Gastroesophageal sphincter (tissue), 3 donors: ENCODE data around the gene MXI1.

Experiments used
- POLR2A ChIP-seq, 2 donors: fragments of 450-650 bp; IDR thresholded peaks; one replicate each; pipeline ENCODE4 v1.6.1; 2017; ENCODE audit warnings: antibody characterized with exemption in 2 of 2, mild to moderate bottlenecking in 2 of 2, moderate library complexity in 1 of 2
- POLR2AphosphoS5 ChIP-seq: sonication (generic); formaldehyde crosslinking; IDR thresholded peaks from one replicate; pipeline ENCODE4 v1.6.1; 2017; ENCODE audit warnings: antibody characterized with exemption
- TF ChIP-seq, protein P1 (sequence below), 4 experiments: fragments of 200-600 bp in 2 of 4; fragments of 450-650 bp in 2 of 4; sonication (generic) in 1 of 4; IDR thresholded peaks; one replicate each; pipeline ENCODE4 v1.5.1; 2017 to 2019; ENCODE audit warnings: antibody characterized with exemption in 4 of 4, mild to moderate bottlenecking in 2 of 4, moderate library complexity in 2 of 4

DNA sequence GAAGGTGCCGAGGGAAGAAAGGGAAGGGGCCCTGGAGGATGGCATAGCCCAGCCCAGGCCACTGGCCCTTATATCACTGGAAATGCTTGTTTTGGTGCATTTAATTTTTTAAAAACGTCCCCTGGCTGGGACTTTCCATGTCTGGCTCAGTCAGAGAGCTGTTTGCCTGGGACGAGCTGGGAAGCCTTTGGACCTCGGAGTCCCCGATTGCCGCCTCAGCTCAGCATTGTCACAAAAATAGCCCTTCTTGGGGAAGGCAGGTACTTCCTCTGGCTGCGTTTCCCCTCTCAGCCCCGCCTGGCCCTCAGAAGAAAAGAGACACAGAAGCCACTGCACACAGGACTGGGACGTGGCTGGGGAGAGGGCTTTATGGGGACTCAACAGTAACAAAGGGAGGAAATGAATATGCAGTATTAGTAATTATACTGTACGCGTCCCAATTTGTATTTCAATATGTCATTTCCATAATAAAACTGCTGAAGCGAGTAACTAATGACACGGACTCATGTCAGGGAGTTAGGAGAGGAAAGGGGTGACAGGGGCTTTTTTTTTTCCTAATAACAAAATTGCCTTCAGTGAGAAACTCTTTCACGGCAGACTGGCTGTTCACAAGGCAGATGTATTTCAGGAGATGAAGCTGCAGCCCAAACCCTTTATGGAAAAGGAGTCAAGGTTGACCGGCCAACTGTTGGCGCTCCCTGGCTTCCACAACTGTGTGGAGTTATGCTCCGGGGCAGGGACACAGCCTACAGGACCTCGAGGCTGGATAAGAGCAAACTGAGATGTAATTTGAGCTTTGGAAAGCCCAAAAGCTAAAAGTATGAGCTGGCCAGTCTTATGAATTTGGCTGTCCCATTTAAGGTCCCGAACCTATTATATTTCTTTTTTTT is 31.0 kb upstream of the MXI1 start:
- TF ChIP-seq, protein P1, sequence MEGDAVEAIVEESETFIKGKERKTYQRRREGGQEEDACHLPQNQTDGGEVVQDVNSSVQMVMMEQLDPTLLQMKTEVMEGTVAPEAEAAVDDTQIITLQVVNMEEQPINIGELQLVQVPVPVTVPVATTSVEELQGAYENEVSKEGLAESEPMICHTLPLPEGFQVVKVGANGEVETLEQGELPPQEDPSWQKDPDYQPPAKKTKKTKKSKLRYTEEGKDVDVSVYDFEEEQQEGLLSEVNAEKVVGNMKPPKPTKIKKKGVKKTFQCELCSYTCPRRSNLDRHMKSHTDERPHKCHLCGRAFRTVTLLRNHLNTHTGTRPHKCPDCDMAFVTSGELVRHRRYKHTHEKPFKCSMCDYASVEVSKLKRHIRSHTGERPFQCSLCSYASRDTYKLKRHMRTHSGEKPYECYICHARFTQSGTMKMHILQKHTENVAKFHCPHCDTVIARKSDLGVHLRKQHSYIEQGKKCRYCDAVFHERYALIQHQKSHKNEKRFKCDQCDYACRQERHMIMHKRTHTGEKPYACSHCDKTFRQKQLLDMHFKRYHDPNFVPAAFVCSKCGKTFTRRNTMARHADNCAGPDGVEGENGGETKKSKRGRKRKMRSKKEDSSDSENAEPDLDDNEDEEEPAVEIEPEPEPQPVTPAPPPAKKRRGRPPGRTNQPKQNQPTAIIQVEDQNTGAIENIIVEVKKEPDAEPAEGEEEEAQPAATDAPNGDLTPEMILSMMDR (IDR thresholded peaks at IDR 0.05), result no peak
- TF ChIP-seq POLR2A (IDR thresholded peaks at IDR 0.05) (no peak), POLR2AphosphoS5 (no peak)
